ENCODE data around the gene ADAT3. TPM values are rescaled to one million over a fixed set of nuclear protein-coding genes. Genes with fewer than 3 reads are reported as not detected.

Gene ADAT3
- total and polyA plus RNA-seq, 4 donors = 4.0 to 11.9 (median 6.8) TPM

DNA sequence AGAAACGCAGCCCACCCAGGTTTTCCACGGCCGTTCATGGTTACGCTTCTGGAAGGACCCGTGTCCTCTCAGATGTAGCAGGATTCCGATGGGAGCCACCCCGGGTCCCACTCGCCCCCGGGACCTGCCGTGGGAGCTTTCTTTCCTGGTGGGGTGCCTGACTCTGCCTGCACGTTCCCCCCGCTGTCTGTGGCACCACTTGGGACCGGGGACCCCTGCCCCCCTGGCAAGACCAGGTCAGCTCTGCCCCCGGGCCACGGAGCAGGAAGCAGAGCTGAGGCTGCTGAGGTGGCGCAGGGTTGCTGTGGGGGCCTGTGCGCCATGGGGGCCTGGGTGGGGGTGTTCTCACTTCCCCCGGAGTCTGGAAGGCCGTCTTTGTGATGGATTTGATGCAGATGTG lies 47.8 kb downstream of the ADAT3 start:
- ATAC-seq (ENCODE audit: insufficient read depth, low FRiP score) = no peak
- Histone ChIP-seq H3K9ac (ENCODE audit: insufficient read depth in 1 of 2, low read length in 2 of 2) (no peak overlapping the region), H3K4me1 (ENCODE audit: control insufficient read depth in 5 of 5, insufficient read depth in 5 of 5, low read length in 5 of 5) (no peaks in the 10 kb centered on the region), H3K27me3 (ENCODE audit: control insufficient read depth in 3 of 3, insufficient read depth in 3 of 3, low read length in 2 of 3) (no peaks in the 10 kb centered on the region), H3K4me3 (no peak overlapping the region), H3K27ac (ENCODE audit: low read depth in 1 of 2, low read length in 1 of 2) (no peak overlapping the region), H3K36me3 (ENCODE audit: control insufficient read depth in 4 of 4, insufficient read depth in 4 of 4, low read length in 4 of 4) (peaks cover 0 to 26% (median 2%) of the 10 kb centered on the region in 4 donors), H3K9me3 (ENCODE audit: control insufficient read depth in 4 of 4, insufficient read depth in 3 of 4, low read length in 3 of 4) (no peaks in the 10 kb centered on the region)
- no peak for TF ChIP-seq CTCF (IDR thresholded peaks at IDR 0.05; ENCODE audit: control extremely low read depth, extremely low read depth)
- 90 to 92% methylated on average over 19 of the region's 19 CpGs for WGBS, 2 donors
- DNase-seq = no peak

- Histone ChIP-seq H3K27me3 (ENCODE audit: control insufficient read depth in 3 of 3, insufficient read depth in 3 of 3, low read length in 2 of 3) (no peaks in the 10 kb centered on the region), H3K4me3 (no peak overlapping the region), H3K27ac (ENCODE audit: low read depth in 1 of 2, low read length in 1 of 2) (no peak overlapping the region), H3K9ac (ENCODE audit: insufficient read depth in 1 of 2, low read length in 2 of 2) (no peak overlapping the region), H3K9me3 (ENCODE audit: control insufficient read depth in 4 of 4, insufficient read depth in 3 of 4, low read length in 3 of 4) (no peaks in the 10 kb centered on the region), H3K4me1 (ENCODE audit: control insufficient read depth in 5 of 5, insufficient read depth in 5 of 5, low read length in 5 of 5) (no peaks in the 10 kb centered on the region), H3K36me3 (ENCODE audit: control insufficient read depth in 4 of 4, insufficient read depth in 4 of 4, low read length in 4 of 4) (peaks cover 0 to 26% (median 2%) of the 10 kb centered on the region in 4 donors)
- ATAC-seq (ENCODE audit: insufficient read depth, low FRiP score) = no peak
- TF ChIP-seq CTCF (IDR thresholded peaks at IDR 0.05; ENCODE audit: control extremely low read depth, extremely low read depth) = no peak
- WGBS, 2 donors = 91 to 93% methylated on average over 29 to 32 of the region's 32 CpGs
- no peak for DNase-seq
Measured at GRCh38 chr19:1953441-1954094, 48.4 kb downstream of the ADAT3 start.

- ATAC-seq (ENCODE audit: insufficient read depth, low FRiP score) = no peak
- TF ChIP-seq CTCF (IDR thresholded peaks at IDR 0.05; ENCODE audit: control extremely low read depth, extremely low read depth) = no peak
- Histone ChIP-seq H3K27me3 (ENCODE audit: control insufficient read depth in 3 of 3, insufficient read depth in 3 of 3, low read length in 2 of 3) (no peaks in the 10 kb centered on the region), H3K36me3 (ENCODE audit: control insufficient read depth in 4 of 4, insufficient read depth in 4 of 4, low read length in 4 of 4) (peaks cover 0 to 26% (median 2%) of the 10 kb centered on the region in 4 donors), H3K9me3 (ENCODE audit: control insufficient read depth in 4 of 4, insufficient read depth in 3 of 4, low read length in 3 of 4) (no peaks in the 10 kb centered on the region), H3K27ac (ENCODE audit: low read depth in 1 of 2, low read length in 1 of 2) (no peak overlapping the region), H3K4me1 (ENCODE audit: control insufficient read depth in 5 of 5, insufficient read depth in 5 of 5, low read length in 5 of 5) (no peaks in the 10 kb centered on the region), H3K9ac (ENCODE audit: insufficient read depth in 1 of 2, low read length in 2 of 2) (no peak overlapping the region), H3K4me3 (no peak overlapping the region)
- WGBS, 2 donors = 96 to 97% methylated on average over 15 of the region's 15 CpGs
- no peak for DNase-seq
Measured at GRCh38 chr19:1954532-1954933, 49.3 kb downstream of the ADAT3 start.
